H9 (cell line): ENCODE data around the gene ARID3A. TPM values are rescaled to one million over a fixed set of nuclear protein-coding genes. Genes with fewer than 3 reads are reported as not detected.

Source experiments
- DNase-seq: peaks from one replicate; pipeline ENCODE4 v3.0.0-alpha.2; 2017
- H2AFZ ChIP-seq: one replicate; pipeline ENCODE4 v1.6.1; 2013; ENCODE audit warnings: mild to moderate bottlenecking, low read length, control low read depth, moderate library complexity
- H2AK5ac ChIP-seq: 2 replicates; pipeline ENCODE4 v1.6.1; 2013; ENCODE audit warnings: low read length, control low read depth, mixed read lengths; ENCODE audit not compliant: insufficient read length
- H2BK120ac ChIP-seq: one replicate; pipeline ENCODE4 v1.6.1; 2013; ENCODE audit warnings: low read depth, mild to moderate bottlenecking, low read length, control low read depth, inconsistent platforms; ENCODE audit not compliant: poor library complexity, severe bottlenecking
- H2BK12ac ChIP-seq: 2 replicates; pipeline ENCODE4 v1.6.1; 2013; ENCODE audit warnings: low read length, control low read depth, mixed read lengths, low read depth; ENCODE audit not compliant: insufficient read length
- H2BK15ac ChIP-seq: 2 replicates; pipeline ENCODE4 v1.6.1; 2013; ENCODE audit warnings: low read depth, low read length, control low read depth
- H2BK20ac ChIP-seq: one replicate; pipeline ENCODE4 v1.6.1; 2013; ENCODE audit warnings: low read depth, mild to moderate bottlenecking, low read length, control low read depth, inconsistent platforms; ENCODE audit not compliant: poor library complexity, severe bottlenecking
- H2BK5ac ChIP-seq: 2 replicates; pipeline ENCODE4 v1.6.1; 2013; ENCODE audit warnings: low read length, control low read depth, mixed read lengths; ENCODE audit not compliant: insufficient read length
- H3K14ac ChIP-seq: 2 replicates; pipeline ENCODE4 v1.6.1; 2013; ENCODE audit warnings: low read length, control low read depth; ENCODE audit not compliant: insufficient read depth
- H3K18ac ChIP-seq: 2 replicates; pipeline ENCODE4 v1.6.1; 2013; ENCODE audit warnings: low read depth, mild to moderate bottlenecking, mixed read lengths, low read length, control low read depth; ENCODE audit not compliant: insufficient read length
- H3K23ac ChIP-seq: 2 replicates; pipeline ENCODE4 v1.6.1; 2013; ENCODE audit warnings: low read length, control low read depth, mixed read lengths, low read depth; ENCODE audit not compliant: insufficient read length
- H3K23me2 ChIP-seq: 2 replicates; pipeline ENCODE4 v1.6.1; 2013; ENCODE audit warnings: low read depth, mild to moderate bottlenecking, mixed read lengths, low read length, control low read depth; ENCODE audit not compliant: insufficient read length, poor library complexity, severe bottlenecking
- H3K27ac ChIP-seq: 2 replicates; pipeline ENCODE4 v1.5.1; 2013; ENCODE audit warnings: low read length, control low read depth, mixed read lengths, low read depth; ENCODE audit not compliant: insufficient read length
- H3K27me3 ChIP-seq: 2 replicates; pipeline ENCODE4 v1.6.1; 2013; ENCODE audit warnings: low read length, control low read depth, inconsistent platforms; ENCODE audit not compliant: insufficient read depth
- H3K4ac ChIP-seq: 2 replicates; pipeline ENCODE4 v1.6.1; 2013; ENCODE audit warnings: low read depth, mild to moderate bottlenecking, control low read depth, inconsistent platforms, low read length, moderate library complexity
- H3K4me1 ChIP-seq: 2 replicates; pipeline ENCODE4 v1.6.1; 2013; ENCODE audit warnings: low read length, control low read depth, inconsistent platforms; ENCODE audit not compliant: insufficient read depth
- H3K4me2 ChIP-seq: 2 replicates; pipeline ENCODE4 v1.6.1; 2013; ENCODE audit warnings: low read length, control low read depth, mixed read lengths; ENCODE audit not compliant: insufficient read length, insufficient read depth
- H3K56ac ChIP-seq: 2 replicates; pipeline ENCODE4 v1.6.1; 2013; ENCODE audit warnings: low read depth, mild to moderate bottlenecking, mixed read lengths, low read length, control low read depth; ENCODE audit not compliant: insufficient read length
- H3K79me1 ChIP-seq: 2 replicates; pipeline ENCODE4 v1.6.1; 2013; ENCODE audit warnings: low read depth, mild to moderate bottlenecking, moderate library complexity, low read length, control low read depth, inconsistent platforms; ENCODE audit not compliant: insufficient read depth, poor library complexity, severe bottlenecking
- H3K79me2 ChIP-seq: 2 replicates; pipeline ENCODE4 v1.6.1; 2013; ENCODE audit warnings: low read length, control low read depth, inconsistent platforms; ENCODE audit not compliant: insufficient read depth
- H3K9ac ChIP-seq: 2 replicates; pipeline ENCODE4 v1.6.1; 2013; ENCODE audit warnings: low read length, control low read depth, mixed read lengths; ENCODE audit not compliant: insufficient read length; ENCODE audit errors: extremely low read depth
- H3K9me3 ChIP-seq: one replicate; pipeline ENCODE4 v1.6.1; 2013; ENCODE audit warnings: low read depth, low read length, inconsistent platforms; ENCODE audit not compliant: control insufficient read depth
- H3T11ph ChIP-seq: one replicate; pipeline ENCODE4 v1.6.1; 2013; ENCODE audit warnings: mild to moderate bottlenecking, low read length, control low read depth, inconsistent platforms
- H4K20me1 ChIP-seq: one replicate; pipeline ENCODE4 v1.6.1; 2013; ENCODE audit not compliant: control insufficient read depth, insufficient read length, insufficient read depth
- H4K5ac ChIP-seq: 2 replicates; pipeline ENCODE4 v1.6.1; 2013; ENCODE audit warnings: low read depth, mild to moderate bottlenecking, mixed read lengths, low read length, control low read depth; ENCODE audit not compliant: insufficient read length
- H4K8ac ChIP-seq: replicated peaks from 2 replicates; pipeline ENCODE4 v1.6.1; 2013; ENCODE audit warnings: low read length, control low read depth, mixed read lengths, low read depth; ENCODE audit not compliant: insufficient read length
- H4K91ac ChIP-seq: 2 replicates; pipeline ENCODE4 v1.6.1; 2013; ENCODE audit warnings: low read depth, mild to moderate bottlenecking, moderate library complexity, mixed read lengths, low read length, control low read depth; ENCODE audit not compliant: insufficient read length
- H3K27ac Mint-ChIP-seq, 3 experiments: 2 replicates in 2 of 3; 3 replicates in 1 of 3; pipeline ENCODE4 v1.8.0; 2020 to 2021; ENCODE audit warnings: mixed read lengths in 3 of 3, mild to moderate bottlenecking in 1 of 3, moderate library complexity in 1 of 3
- H3K27me3 Mint-ChIP-seq: 2 replicates; pipeline ENCODE4 v1.8.0; 2021; ENCODE audit warnings: low read depth, mild to moderate bottlenecking, moderate library complexity, mixed read lengths
- H3K36me3 Mint-ChIP-seq, 3 experiments: 2 replicates in 2 of 3; 3 replicates in 1 of 3; pipeline ENCODE4 v1.8.0; 2020 to 2021; ENCODE audit warnings: low read depth in 3 of 3, mixed read lengths in 3 of 3; ENCODE audit not compliant: insufficient read depth in 1 of 3
- H3K4me1 Mint-ChIP-seq, 2 experiments: 2 replicates each; pipeline ENCODE4 v1.8.0; 2020; ENCODE audit warnings: mixed read lengths in 2 of 2
- H3K4me3 Mint-ChIP-seq, 2 experiments: 2 replicates in 1 of 2; 3 replicates in 1 of 2; pipeline ENCODE4 v1.8.0; 2020 to 2021; ENCODE audit warnings: mild to moderate bottlenecking in 2 of 2, mixed read lengths in 2 of 2, moderate library complexity in 1 of 2
- H3K9me3 Mint-ChIP-seq, 2 experiments: 2 replicates in 1 of 2; 3 replicates in 1 of 2; pipeline ENCODE4 v1.8.0; 2020; ENCODE audit warnings: mild to moderate bottlenecking in 2 of 2, mixed read lengths in 2 of 2, moderate library complexity in 1 of 2
- WGBS: extraction: QIAGEN DNeasy Blood & Tissue Kit; methylation state at CpG from one replicate; pipeline ENCODE4 v1.1.7; 2013; ENCODE audit warnings: missing lambda C conversion rate, low lambda C conversion rate, mixed read lengths; ENCODE audit not compliant: insufficient read length; ENCODE audit errors: extremely low coverage; 5-methylcytosine and 5-hydroxymethylcytosine counted together
- total RNA-seq: library from RNA; stranded (reverse); gene quantifications from 2 replicates; pipeline ENCODE4 v1.2.1, GENCODE V29; 2021
- TF ChIP-seq, protein P1 (sequence below): fragments of 200-600 bp; sonication (generic); conservative IDR thresholded peaks from 3 replicates; pipeline ENCODE4 v1.8.0; 2021; ENCODE audit warnings: antibody characterized with exemption, mild to moderate bottlenecking

Gene ARID3A
- total RNA-seq, 1 experiment from 2014 or later = 98.3 TPM

DNA sequence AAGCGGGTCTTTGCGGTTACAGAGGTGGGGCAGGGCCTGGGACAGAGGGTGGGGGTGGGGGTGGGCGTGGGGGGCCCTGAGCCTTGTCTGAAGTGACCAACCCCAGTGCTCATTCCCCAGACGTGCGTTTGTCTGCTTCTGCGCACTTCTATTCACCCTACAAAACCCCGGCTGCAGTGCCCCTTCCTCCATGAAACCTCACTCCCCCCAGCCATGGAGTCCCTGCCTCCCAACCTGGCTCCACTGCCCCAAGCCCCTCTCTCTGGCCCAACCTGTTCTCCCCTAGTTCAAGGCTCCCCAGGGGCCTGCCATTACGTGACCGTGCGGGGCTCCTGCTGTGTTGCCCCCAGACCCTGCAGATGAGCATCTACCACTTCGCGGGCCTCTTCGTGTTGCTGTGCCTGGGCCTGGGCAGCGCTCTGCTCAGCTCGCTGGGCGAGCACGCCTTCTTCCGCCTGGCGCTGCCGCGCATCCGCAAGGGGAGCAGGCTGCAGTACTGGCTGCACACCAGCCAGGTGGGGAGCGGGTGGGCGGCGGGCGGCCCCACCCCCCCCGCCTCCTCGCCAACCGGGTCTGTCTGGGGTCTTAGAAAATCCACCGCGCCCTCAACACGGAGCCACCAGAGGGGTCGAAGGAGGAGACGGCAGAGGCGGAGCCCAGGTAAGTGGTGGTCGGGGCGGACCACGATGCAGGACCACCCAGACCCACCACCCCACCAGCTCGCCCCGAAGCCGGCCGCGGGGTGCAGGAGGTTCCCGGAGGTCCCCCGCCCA lies 82.6 kb downstream of the ARID3A start:
- Histone ChIP-seq H2AFZ (no peak overlapping the region), H3K4ac (no peak overlapping the region), H4K91ac (no peak overlapping the region), H3K14ac (no peak overlapping the region; the same call in 1 of the 2 replicates), H3K9me3 (no peaks in the 10 kb centered on the region), H4K5ac (no peak overlapping the region), H3K27me3 (no peaks in the 10 kb centered on the region), H2AK5ac (no peak overlapping the region), H4K8ac (no peak overlapping the region), H3K4me1 (no peaks in the 10 kb centered on the region), H2BK12ac (no peak overlapping the region), H3K27ac (no peak overlapping the region), H3K23me2 (no peaks in the 10 kb centered on the region), H2BK120ac (no peak overlapping the region), H2BK15ac (no peak overlapping the region), H3K18ac (no peak overlapping the region), H3K4me2 (no peak overlapping the region), H3T11ph (no peak overlapping the region), H3K23ac (no peak overlapping the region), H3K79me1 (no peaks in the 10 kb centered on the region), H4K20me1 (no peaks in the 10 kb centered on the region), H3K9ac (no peak overlapping the region), H2BK5ac (no peak overlapping the region), H2BK20ac (no peak overlapping the region), H3K79me2 (0 out of 2 replicates have a peak, but pooled peaks cover 2% of the 10 kb centered on the region), H3K56ac (no peak overlapping the region)
- H3K36me3 Mint-ChIP-seq = peaks cover 0 to 20% (median 20%) of the 10 kb centered on the region in 3 experiments; a peak in 5 of 7 replicates
- WGBS = no CpG with 5 or more reads among the region's 45 CpGs
- H3K27ac Mint-ChIP-seq = no peak overlapping the region; a peak in 1 of 7 replicates
- no peak overlapping the region for H3K4me3 Mint-ChIP-seq
- no peak for DNase-seq
- H3K27me3 Mint-ChIP-seq = peaks cover 2% of the 10 kb centered on the region; the same call in 1 of the 2 replicates
- no peaks in the 10 kb centered on the region for H3K4me1 Mint-ChIP-seq
- TF ChIP-seq, protein P1, sequence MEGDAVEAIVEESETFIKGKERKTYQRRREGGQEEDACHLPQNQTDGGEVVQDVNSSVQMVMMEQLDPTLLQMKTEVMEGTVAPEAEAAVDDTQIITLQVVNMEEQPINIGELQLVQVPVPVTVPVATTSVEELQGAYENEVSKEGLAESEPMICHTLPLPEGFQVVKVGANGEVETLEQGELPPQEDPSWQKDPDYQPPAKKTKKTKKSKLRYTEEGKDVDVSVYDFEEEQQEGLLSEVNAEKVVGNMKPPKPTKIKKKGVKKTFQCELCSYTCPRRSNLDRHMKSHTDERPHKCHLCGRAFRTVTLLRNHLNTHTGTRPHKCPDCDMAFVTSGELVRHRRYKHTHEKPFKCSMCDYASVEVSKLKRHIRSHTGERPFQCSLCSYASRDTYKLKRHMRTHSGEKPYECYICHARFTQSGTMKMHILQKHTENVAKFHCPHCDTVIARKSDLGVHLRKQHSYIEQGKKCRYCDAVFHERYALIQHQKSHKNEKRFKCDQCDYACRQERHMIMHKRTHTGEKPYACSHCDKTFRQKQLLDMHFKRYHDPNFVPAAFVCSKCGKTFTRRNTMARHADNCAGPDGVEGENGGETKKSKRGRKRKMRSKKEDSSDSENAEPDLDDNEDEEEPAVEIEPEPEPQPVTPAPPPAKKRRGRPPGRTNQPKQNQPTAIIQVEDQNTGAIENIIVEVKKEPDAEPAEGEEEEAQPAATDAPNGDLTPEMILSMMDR = no peak
- H3K9me3 Mint-ChIP-seq = no peaks in the 10 kb centered on the region
